ENCODE measurements around the gene XYLT1. TPM values are rescaled to one million over a fixed set of nuclear protein-coding genes. Genes with fewer than 3 reads are reported as not detected.

The XYLT1 gene
- total and polyA plus RNA-seq, 9 of the 15 experiments (the other 6 are each of a cell fraction or from before 2014, with no cell fraction given), result 0.03 to 0.09 (median 0.08) TPM; not detected in 6

- Histone ChIP-seq H3K79me2 (ENCODE audit: control insufficient read depth, insufficient read depth, low read length) (no peaks in the 10 kb centered on the region), H3K36me3 (ENCODE audit: control insufficient read depth, insufficient read depth, low read length) (no peaks in the 10 kb centered on the region), H3K9ac (ENCODE audit: insufficient read depth in 1 of 2, low read depth in 2 of 2, low read length in 2 of 2) (no peak overlapping the region), H3K27ac (ENCODE audit: extremely low read depth, low read depth, low read length) (no peak overlapping the region), H2AFZ (ENCODE audit: low read depth, low read length) (no peak overlapping the region), H3K9me3 (replicated peaks; ENCODE audit: control insufficient read depth, insufficient read depth, low read depth, low read length) (no peaks in the 10 kb centered on the region), H4K20me1 (replicated peaks; ENCODE audit: control insufficient read depth, insufficient read depth, low read length) (peaks cover 16% of the 10 kb centered on the region), H3K4me2 (ENCODE audit: insufficient read depth, low read length) (no peak overlapping the region), H3K27me3 (ENCODE audit: control insufficient read depth in 2 of 2, insufficient read depth in 2 of 2, low read length in 2 of 2) (peaks cover 28 to 60% of the 10 kb centered on the region in 2 experiments), H3K4me1 (replicated peaks in 1 of 2; ENCODE audit: control insufficient read depth in 2 of 2, insufficient read depth in 2 of 2, low read length in 2 of 2) (peaks cover 0 to 8% of the 10 kb centered on the region in 2 experiments; a peak in 1 of 5 replicates), H3K9me1 (ENCODE audit: control insufficient read depth, insufficient read depth, low read length) (no peaks in the 10 kb centered on the region), H3K4me3 (no peak overlapping the region)
- 3% methylated on average over 6 of the region's 6 CpGs for WGBS (ENCODE audit: insufficient coverage, low coverage, missing lambda C conversion rate)
- BruUV-seq (replicated peaks), result no TSS peak
- no peak for DNase-seq (ENCODE audit: extremely low read depth in 1 of 4, low spot score in 3 of 4)
- intact Hi-C loops (cut with micrococcal nuclease), result no loop called here
- no peak for ATAC-seq
- ChIA-PET POLR2A (interaction anchor here (0.8 kb wide), 1 partner anchor 8 kb away, joined by 4 read pairs; no protein-coding TSS in a partner anchor), CTCF (ENCODE audit: low intra/inter-chr PET ratio) (no interaction called here)
- no peak for FAIRE-seq
- in situ Hi-C loops (cut with MboI), result no loop called here
- no peak for TF ChIP-seq PHB (CRISPR knock-in tag; IDR thresholded peaks at IDR 0.05)
- TF ChIP-seq ZNF830 (CRISPR knock-in tag; IDR thresholded peaks at IDR 0.05), result no peak
- TF ChIP-seq HNRNPUL1 (IDR thresholded peaks at IDR 0.05; ENCODE audit: low read length), result no peak
- TF ChIP-seq, protein P1, sequence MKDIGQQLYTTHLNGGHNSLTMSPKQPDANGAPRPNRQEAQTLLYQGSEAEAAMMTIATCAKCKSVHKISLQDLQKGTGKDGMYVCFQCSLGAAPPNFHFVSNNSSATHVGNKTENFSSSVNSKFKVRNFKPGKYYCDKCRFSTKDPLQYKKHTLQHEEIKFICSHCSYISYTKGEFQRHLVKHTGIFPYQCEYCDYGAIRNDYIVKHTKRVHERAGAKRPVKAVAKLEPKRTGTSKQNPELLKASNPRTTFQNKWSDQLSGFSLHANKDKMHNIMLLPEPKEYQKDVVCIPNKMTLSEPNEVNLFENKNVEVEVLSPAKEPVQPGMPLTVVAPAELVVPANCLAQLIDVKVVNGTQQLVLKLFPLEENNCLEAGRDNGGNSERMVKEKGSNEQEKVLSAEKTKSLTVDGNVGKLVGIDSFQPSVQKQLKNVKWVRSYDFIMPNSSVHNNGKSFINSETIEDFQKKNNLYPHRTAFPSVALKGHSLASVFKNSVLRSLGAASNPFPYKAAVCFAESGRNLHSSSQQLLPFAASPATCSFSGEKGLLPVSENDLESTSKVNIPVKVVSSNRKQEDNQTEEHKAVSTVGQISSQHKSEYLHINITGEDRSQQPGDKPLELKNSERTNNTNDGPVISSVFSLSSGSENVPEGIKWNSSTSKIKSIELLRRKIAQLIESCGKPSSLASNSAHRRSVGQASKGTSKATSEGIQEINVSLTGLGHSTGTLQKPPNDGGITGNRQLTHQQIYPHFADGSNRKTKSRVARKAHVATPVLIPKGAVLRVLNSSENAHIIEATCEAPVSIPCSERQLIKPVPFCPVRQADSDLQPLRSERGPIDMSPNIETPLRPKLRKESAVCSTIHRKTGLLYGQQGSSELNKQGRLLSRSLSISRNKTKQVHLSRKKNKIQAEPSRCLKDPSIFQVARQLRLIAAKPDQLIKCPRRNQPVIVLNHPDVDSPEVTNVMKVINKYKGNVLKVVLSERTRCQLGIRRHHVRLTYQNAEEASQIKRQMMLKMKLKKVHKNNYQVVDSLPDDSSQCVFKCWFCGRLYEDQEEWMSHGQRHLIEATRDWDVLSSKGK (CRISPR knock-in tag; IDR thresholded peaks at IDR 0.05), result no peak
- TF ChIP-seq PRPF4 (IDR thresholded peaks at IDR 0.05; ENCODE audit: insufficient read depth, low read depth, low read length, poor library complexity, severe bottlenecking), result no peak
- TF ChIP-seq NCOR1 (IDR thresholded peaks at IDR 0.05), result no peak
- TF ChIP-seq, protein P2, sequence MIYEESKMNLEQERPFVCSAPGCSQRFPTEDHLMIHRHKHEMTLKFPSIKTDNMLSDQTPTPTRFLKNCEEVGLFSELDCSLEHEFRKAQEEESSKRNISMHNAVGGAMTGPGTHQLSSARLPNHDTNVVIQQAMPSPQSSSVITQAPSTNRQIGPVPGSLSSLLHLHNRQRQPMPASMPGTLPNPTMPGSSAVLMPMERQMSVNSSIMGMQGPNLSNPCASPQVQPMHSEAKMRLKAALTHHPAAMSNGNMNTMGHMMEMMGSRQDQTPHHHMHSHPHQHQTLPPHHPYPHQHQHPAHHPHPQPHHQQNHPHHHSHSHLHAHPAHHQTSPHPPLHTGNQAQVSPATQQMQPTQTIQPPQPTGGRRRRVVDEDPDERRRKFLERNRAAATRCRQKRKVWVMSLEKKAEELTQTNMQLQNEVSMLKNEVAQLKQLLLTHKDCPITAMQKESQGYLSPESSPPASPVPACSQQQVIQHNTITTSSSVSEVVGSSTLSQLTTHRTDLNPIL (CRISPR knock-in tag; IDR thresholded peaks at IDR 0.05), result no peak
- no peak for TF ChIP-seq ZNF146 (CRISPR knock-in tag; IDR thresholded peaks at IDR 0.05; ENCODE audit: unreplicated experiment)
- no peak for TF ChIP-seq SMARCE1 (IDR thresholded peaks at IDR 0.05)
- no peak for TF ChIP-seq ZNF384 (IDR thresholded peaks at IDR 0.05; ENCODE audit: low read depth, low read length)
Measured at GRCh38 chr16:17465460-17465859, 5.3 kb downstream of the XYLT1 start.

Measured in K562 (cell line).